Astrocyte (in vitro differentiated cells and primary cell): Measurements from ENCODE around the gene RANBP2. TPM values are rescaled to one million over a fixed set of nuclear protein-coding genes. Genes with fewer than 3 reads are reported as not detected.

ENCODE experiments used
- DNase-seq: peaks from one replicate; pipeline ENCODE4 v3.0.0-alpha.2; 2010; ENCODE audit warnings: low read depth
- FAIRE-seq: peaks from 2 replicates; lab custom pipeline; 2011; peaks lifted over from hg19 to GRCh38; lab: Jason Lieb, UNC
- H2AFZ ChIP-seq: 2 replicates; pipeline ENCODE4 v1.6.0; 2012; ENCODE audit warnings: low read depth, low read length, inconsistent platforms
- H3K27ac ChIP-seq: 2 replicates; pipeline ENCODE4 v1.5.1; 2011; ENCODE audit warnings: low read depth, low read length, inconsistent platforms
- H3K27me3 ChIP-seq: 2 replicates; pipeline ENCODE4 v1.6.0; 2011; ENCODE audit warnings: low read length, inconsistent platforms; ENCODE audit not compliant: insufficient read depth
- H3K36me3 ChIP-seq: 2 replicates; pipeline ENCODE4 v1.5.1; 2011; ENCODE audit warnings: low read length, inconsistent platforms; ENCODE audit not compliant: insufficient read depth
- H3K4me1 ChIP-seq: 2 replicates; pipeline ENCODE4 v1.5.1; 2011; ENCODE audit warnings: low read length, inconsistent platforms; ENCODE audit not compliant: insufficient read depth
- H3K4me2 ChIP-seq: 2 replicates; pipeline ENCODE4 v1.6.0; 2012; ENCODE audit warnings: low read length, inconsistent platforms
- H3K4me3 ChIP-seq: 2 replicates; pipeline ENCODE4 v1.5.1; 2011; ENCODE audit warnings: low read depth, mild to moderate bottlenecking, low read length, inconsistent platforms; ENCODE audit not compliant: insufficient read depth
- H3K79me2 ChIP-seq: 2 replicates; pipeline ENCODE4 v1.6.0; 2012; ENCODE audit warnings: mild to moderate bottlenecking, low read length, inconsistent platforms; ENCODE audit not compliant: insufficient read depth
- H3K9ac ChIP-seq: 2 replicates; pipeline ENCODE4 v1.6.0; 2012; ENCODE audit warnings: mild to moderate bottlenecking, low read length, inconsistent platforms
- H3K9me3 ChIP-seq: 2 replicates; pipeline ENCODE4 v1.5.1; 2012; ENCODE audit warnings: low read depth, mild to moderate bottlenecking, low read length, inconsistent platforms; ENCODE audit not compliant: insufficient read depth
- H4K20me1 ChIP-seq: 2 replicates; pipeline ENCODE4 v1.6.0; 2012; ENCODE audit warnings: low read length, inconsistent platforms; ENCODE audit not compliant: insufficient read depth
- H3K27ac Mint-ChIP-seq: one replicate; pipeline ENCODE4 v1.8.0; 2021; ENCODE audit warnings: mild to moderate bottlenecking, mixed read lengths; ENCODE audit not compliant: unreplicated experiment
- H3K27me3 Mint-ChIP-seq: one replicate; pipeline ENCODE4 v1.8.0; 2021; ENCODE audit warnings: low read depth, mixed read lengths; ENCODE audit not compliant: unreplicated experiment
- H3K36me3 Mint-ChIP-seq: one replicate; pipeline ENCODE4 v1.8.0; 2021; ENCODE audit warnings: low read depth, mixed read lengths; ENCODE audit not compliant: unreplicated experiment
- H3K4me1 Mint-ChIP-seq: one replicate; pipeline ENCODE4 v1.8.0; 2021; ENCODE audit warnings: low read depth, mixed read lengths; ENCODE audit not compliant: unreplicated experiment
- H3K4me3 Mint-ChIP-seq: one replicate; pipeline ENCODE4 v1.8.0; 2021; ENCODE audit warnings: mild to moderate bottlenecking, moderate library complexity, mixed read lengths; ENCODE audit not compliant: unreplicated experiment
- H3K9me3 Mint-ChIP-seq: one replicate; pipeline ENCODE4 v1.8.0; 2021; ENCODE audit warnings: mild to moderate bottlenecking, mixed read lengths; ENCODE audit not compliant: unreplicated experiment
- CTCF ChIP-seq: IDR thresholded peaks from 2 replicates; pipeline ENCODE4 v1.5.1; 2011; ENCODE audit warnings: low read depth, mild to moderate bottlenecking, inconsistent platforms, low read length, moderate library complexity; ENCODE audit not compliant: insufficient read depth
- EZH2 ChIP-seq: IDR thresholded peaks from 2 replicates; pipeline ENCODE4 v1.6.1; 2012; ENCODE audit warnings: mild to moderate bottlenecking, low read length, inconsistent platforms; ENCODE audit not compliant: insufficient read depth
- total RNA-seq: library from RNA; stranded (reverse); gene quantifications from 2 replicates; pipeline ENCODE4 v1.2.1, GENCODE V29; 2021

RANBP2 gene
- total RNA-seq, 1 donor from 2014 or later, result 75.4 TPM

- H3K36me3 ChIP-seq, result peaks cover 17% of the 10 kb centered on the region
- Mint-ChIP-seq H3K36me3 (no peaks in the 10 kb centered on the region), H3K4me1 (peaks cover 11% of the 10 kb centered on the region), H3K27me3 (no peaks in the 10 kb centered on the region), H3K9me3 (no peaks in the 10 kb centered on the region), H3K27ac (peak within 1 kb of the TSS; percentile 87), H3K4me3 (peak within 1 kb of the TSS; percentile 95)
- H3K27me3 ChIP-seq, result no peaks in the 10 kb centered on the region
- no peaks in the 10 kb centered on the region for H3K4me1 ChIP-seq
- peak within 1 kb of the TSS; percentile 76 for H3K4me3 ChIP-seq
- peak within 1 kb of the TSS; percentile 91 for H3K9ac ChIP-seq
- H3K79me2 ChIP-seq, result peaks cover 14% of the 10 kb centered on the region
- peak within 1 kb of the TSS; percentile 94 for H3K27ac ChIP-seq
- H3K4me2 ChIP-seq, result peak within 1 kb of the TSS; percentile 99
- H2AFZ ChIP-seq, result peak within 1 kb of the TSS; percentile 76
- no peaks in the 10 kb centered on the region for H4K20me1 ChIP-seq
- TF ChIP-seq EZH2 (no peak), CTCF (no peak)
- FAIRE-seq (peak; percentile 17), DNase-seq (peak; percentile 76)
- H3K9me3 ChIP-seq, result no peaks in the 10 kb centered on the region
Measured at GRCh38 chr2:108786354-108787215, 67.3 kb downstream of the RANBP2 start, which contains the start of gene CCDC138. Gene CCDC138, plus strand, starts transcription at chr2:108786771. Its CDS starts 52 bp downstream, at chr2:108786823.

- H3K9me3 ChIP-seq, result no peaks in the 10 kb centered on the region
- H3K9ac ChIP-seq, result peak overlapping the region; percentile 91
- peak overlapping the region; percentile 99 for H3K4me2 ChIP-seq
- H3K79me2 ChIP-seq, result peaks cover 14% of the 10 kb centered on the region
- DNase-seq, result no peak
- H4K20me1 ChIP-seq, result no peaks in the 10 kb centered on the region
- no peaks in the 10 kb centered on the region for H3K27me3 ChIP-seq
- no peak for FAIRE-seq
- peak overlapping the region; percentile 76 for H2AFZ ChIP-seq
- H3K27me3 Mint-ChIP-seq, result no peaks in the 10 kb centered on the region
- peak overlapping the region; percentile 83 for H3K4me3 Mint-ChIP-seq
- H3K27ac Mint-ChIP-seq, result peak overlapping the region; percentile 41
- no peaks in the 10 kb centered on the region for H3K9me3 Mint-ChIP-seq
- no peaks in the 10 kb centered on the region for H3K4me1 ChIP-seq
- TF ChIP-seq EZH2, result no peak
- no peak for TF ChIP-seq CTCF
- H3K36me3 Mint-ChIP-seq, result no peaks in the 10 kb centered on the region
- peak overlapping the region; percentile 76 for H3K4me3 ChIP-seq
- peaks cover 11% of the 10 kb centered on the region for H3K4me1 Mint-ChIP-seq
- H3K27ac ChIP-seq, result peak overlapping the region; percentile 94
- H3K36me3 ChIP-seq, result peaks cover 19% of the 10 kb centered on the region
Measured at GRCh38 chr2:108787216-108787541, 67.9 kb downstream of the RANBP2 start.
